IMR-90 (cell line): ENCODE results near the gene VIPR2. TPM values are rescaled to one million over a fixed set of nuclear protein-coding genes. Genes with fewer than 3 reads are reported as not detected.

Source experiments
- ATAC-seq: fragments of 200-7000 bp; cut with Tn5 transposase; 2 replicates; pipeline ENCODE4 v1.9.1; 2020; ENCODE audit warnings: low read depth, mild to moderate bottlenecking, moderate library complexity
- BruUV-seq: library from RNA; stranded (reverse); fragments of 400-500 nt; replicated peaks from 2 replicates; lab custom pipeline; 2021; lab: Mats Ljungman, UMichigan
- CTCF ChIA-PET: fragments of 300-600 bp; formaldehyde crosslinking; extraction: SDS; loops from one replicate; lab custom pipeline; 2021; ENCODE audit warnings: antibody characterized with exemption; lab: Yijun Ruan, JAX
- POLR2A ChIA-PET: fragments of 300-600 bp; sonication (Branson Sonifier 250); formaldehyde crosslinking; loops from one replicate; lab custom pipeline; 2022; ENCODE audit warnings: antibody characterized with exemption; ENCODE audit not compliant: unreplicated experiment; lab: Charles Lee
- DNase-seq: peaks from one replicate; pipeline ENCODE4 v3.0.0; 2013
- H2AFZ ChIP-seq: replicated peaks from 2 replicates; pipeline ENCODE3; 2013; ENCODE audit warnings: low read length, mild to moderate bottlenecking; ENCODE audit not compliant: poor library complexity
- H2AK5ac ChIP-seq: 2 replicates; pipeline ENCODE4 v1.6.1; 2013; ENCODE audit warnings: low read depth, low read length, inconsistent platforms
- H2AK9ac ChIP-seq: replicated peaks from 2 replicates; pipeline ENCODE3; 2013; ENCODE audit warnings: mild to moderate bottlenecking, low read depth, low read length, moderate library complexity; ENCODE audit not compliant: poor library complexity
- H2BK120ac ChIP-seq: 2 replicates; pipeline ENCODE4 v1.6.1; 2013; ENCODE audit warnings: low read depth, low read length, inconsistent platforms
- H2BK15ac ChIP-seq: 3 replicates; pipeline ENCODE4 v1.6.1; 2013; ENCODE audit warnings: low read depth, low read length, inconsistent platforms
- H2BK20ac ChIP-seq: 2 replicates; pipeline ENCODE4 v1.6.1; 2013; ENCODE audit warnings: low read depth, mild to moderate bottlenecking, inconsistent platforms, low read length, moderate library complexity
- H2BK5ac ChIP-seq: 2 replicates; pipeline ENCODE4 v1.6.1; 2013; ENCODE audit warnings: mild to moderate bottlenecking, low read depth, low read length, inconsistent platforms; ENCODE audit not compliant: poor library complexity, severe bottlenecking
- H3K14ac ChIP-seq: replicated peaks from 2 replicates; pipeline ENCODE4 v1.6.1; 2013; ENCODE audit warnings: low read depth, low read length, inconsistent platforms
- H3K18ac ChIP-seq: 2 replicates; pipeline ENCODE4 v1.6.1; 2013; ENCODE audit warnings: low read depth, low read length, control low read depth
- H3K23ac ChIP-seq: 2 replicates; pipeline ENCODE4 v1.6.1; 2013; ENCODE audit warnings: low read depth, low read length, inconsistent platforms
- H3K27ac ChIP-seq: 2 replicates; pipeline ENCODE4 v1.5.1; 2013; ENCODE audit warnings: mild to moderate bottlenecking, control low read depth, low read length; ENCODE audit not compliant: insufficient read depth
- H3K27me3 ChIP-seq: 2 replicates; pipeline ENCODE4 v1.6.1; 2013; ENCODE audit warnings: low read length; ENCODE audit not compliant: control insufficient read depth, insufficient read depth
- H3K36me3 ChIP-seq: 2 replicates; pipeline ENCODE4 v1.6.1; 2013; ENCODE audit warnings: low read length, mixed read lengths; ENCODE audit not compliant: control insufficient read depth, insufficient read depth
- H3K4ac ChIP-seq: 2 replicates; pipeline ENCODE4 v1.6.1; 2013; ENCODE audit warnings: low read depth, low read length, inconsistent platforms
- H3K4me1 ChIP-seq: 2 replicates; pipeline ENCODE4 v1.6.1; 2013; ENCODE audit warnings: low read length, mixed read lengths; ENCODE audit not compliant: control insufficient read depth, insufficient read depth
- H3K4me2 ChIP-seq: 2 replicates; pipeline ENCODE4 v1.6.1; 2013; ENCODE audit warnings: low read depth, mild to moderate bottlenecking, control low read depth, low read length, moderate library complexity
- H3K4me3 ChIP-seq: 2 replicates; pipeline ENCODE4 v1.5.1; 2013; ENCODE audit warnings: low read depth, mild to moderate bottlenecking, control low read depth, low read length, moderate library complexity; ENCODE audit not compliant: insufficient read depth
- H3K56ac ChIP-seq: 2 replicates; pipeline ENCODE4 v1.6.1; 2013; ENCODE audit warnings: low read length, inconsistent platforms; ENCODE audit not compliant: insufficient read depth; ENCODE audit errors: extremely low read depth
- H3K79me1 ChIP-seq, 2 experiments: 2 replicates each; pipeline ENCODE4 v1.6.1; 2013; ENCODE audit warnings: low read length in 2 of 2, inconsistent platforms in 1 of 2, low read depth in 1 of 2
- H3K9ac ChIP-seq: 2 replicates; pipeline ENCODE4 v1.6.1; 2013; ENCODE audit warnings: low read depth, low read length, control low read depth
- H3K9me1 ChIP-seq: 2 replicates; pipeline ENCODE4 v1.6.1; 2013; ENCODE audit warnings: low read length, inconsistent platforms; ENCODE audit not compliant: insufficient read depth
- H3K9me3 ChIP-seq: 2 replicates; pipeline ENCODE4 v1.6.1; 2013; ENCODE audit warnings: low read length; ENCODE audit not compliant: control insufficient read depth, insufficient read depth
- H4K20me1 ChIP-seq: 2 replicates; pipeline ENCODE4 v1.6.1; 2013; ENCODE audit warnings: low read length, inconsistent platforms; ENCODE audit not compliant: insufficient read depth
- H4K5ac ChIP-seq: 2 replicates; pipeline ENCODE4 v1.6.1; 2013; ENCODE audit warnings: mild to moderate bottlenecking, low read depth, low read length, control low read depth
- H4K8ac ChIP-seq, 2 experiments: 2 replicates each; pipeline ENCODE4 v1.6.1; 2013; ENCODE audit warnings: low read depth in 2 of 2, low read length in 2 of 2, control low read depth in 1 of 2, inconsistent platforms in 1 of 2
- H4K91ac ChIP-seq: 2 replicates; pipeline ENCODE4 v1.6.1; 2013; ENCODE audit warnings: low read depth, low read length, inconsistent platforms; ENCODE audit not compliant: insufficient read depth
- BHLHE40 ChIP-seq: fragments of 150-350 bp; IDR thresholded peaks from 2 replicates; pipeline ENCODE4 v1.6.1; 2016; ENCODE audit warnings: mild to moderate bottlenecking, low read depth, low read length
- WGBS, 2 experiments: methylation state at CpG; one replicate each; pipeline versions ENCODE4 v1.1.5 to v1.1.7; 2013; ENCODE audit warnings: missing lambda C conversion rate in 2 of 2; ENCODE audit not compliant: insufficient read length in 1 of 2; ENCODE audit errors: extremely low coverage in 2 of 2; 5-methylcytosine and 5-hydroxymethylcytosine counted together
- dilution Hi-C: fragments of 300-500 bp; cut with HindIII; formaldehyde crosslinking; loops from one replicate; pipeline ENCODE4 v1.14.3; 2018; ENCODE audit warnings: low sequenced_read_pairs; ENCODE audit not compliant: unreplicated experiment
- in situ Hi-C: fragments of 300-500 bp; cut with MboI; formaldehyde crosslinking; loops from 3 replicates; pipeline ENCODE4 v1.14.3; 2019; ENCODE audit warnings: low sequenced_read_pairs, inconsistent platforms, mixed read lengths
- intact Hi-C: fragments of 100-400 bp; cut with micrococcal nuclease; formaldehyde crosslinking; loops from 2 replicates; pipeline ENCODE4 v1.10.0; 2022
- polyA plus RNA-seq, 3 experiments: library from polyadenylated mRNA; depleted of rRNA; stranded (reverse); fragments of >200 nt; gene quantifications; 2 replicates each; pipeline ENCODE4 v1.2.3, GENCODE V29; 2012; ENCODE audit warnings: low replicate concordance in 1 of 3
- total RNA-seq: library from RNA; depleted of rRNA; stranded (reverse); fragments of >200 nt; gene quantifications from 2 replicates; pipeline ENCODE4 v1.2.3, GENCODE V29; 2012
- TF ChIP-seq, protein P1 (sequence below): fragments of 150-350 bp; IDR thresholded peaks from 2 replicates; pipeline ENCODE4 v1.6.1; 2017; ENCODE audit warnings: mild to moderate bottlenecking, antibody characterized with exemption, low read length, low read depth

The VIPR2 gene
- total and polyA plus RNA-seq, 2 of the 4 experiments (the other 2 are of a cell fraction), result not detected

DNA sequence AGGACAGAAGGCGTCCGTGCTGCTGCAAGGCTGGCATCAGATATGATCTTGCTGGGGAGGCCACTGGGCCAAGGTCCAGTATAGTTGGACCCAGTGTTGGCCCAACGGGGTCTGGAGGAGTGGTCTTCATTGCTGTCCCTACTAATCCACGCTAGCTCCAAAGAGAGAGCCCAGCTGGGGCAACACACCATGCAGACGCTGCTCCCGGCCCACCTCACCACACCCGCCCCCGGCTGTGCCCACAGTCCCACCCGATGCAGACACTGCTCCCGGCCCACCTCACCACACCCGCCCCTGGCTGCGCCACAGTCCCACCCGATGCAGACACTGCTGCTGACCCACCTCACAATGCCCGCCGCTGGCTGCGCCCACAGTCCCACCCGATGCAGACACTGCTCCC, 121.5 kb downstream of the VIPR2 start:
- in situ Hi-C loops (no loop called here), dilution Hi-C loops (no loop called here), intact Hi-C loops (no loop called here)
- Histone ChIP-seq H3K23ac (no peak overlapping the region), H3K14ac (no peak overlapping the region), H4K5ac (no peak overlapping the region), H2BK20ac (no peak overlapping the region), H3K27me3 (no peaks in the 10 kb centered on the region), H4K20me1 (no peaks in the 10 kb centered on the region), H2BK15ac (no peak overlapping the region), H2BK5ac (no peak overlapping the region), H4K8ac (no peak overlapping the region), H2AK9ac (no peak overlapping the region), H3K79me1 (no peaks in the 10 kb centered on the region), H3K9ac (no peak overlapping the region), H3K18ac (no peak overlapping the region), H2BK120ac (no peak overlapping the region), H3K27ac (no peak overlapping the region), H3K4me2 (no peak overlapping the region), H3K56ac (no peak overlapping the region), H3K9me3 (peaks cover 10% of the 10 kb centered on the region), H3K4me1 (no peaks in the 10 kb centered on the region), H3K4me3 (no peak overlapping the region), H2AFZ (no peak overlapping the region), H3K4ac (no peak overlapping the region), H4K91ac (no peak overlapping the region), H3K36me3 (no peaks in the 10 kb centered on the region), H2AK5ac (no peak overlapping the region), H3K9me1 (no peaks in the 10 kb centered on the region)
- DNase-seq (no peak), ATAC-seq (no peak)
- 92% methylated on average over 6 of the region's 17 CpGs; no CpG with 5 or more reads in 1 of the 2 experiments for WGBS, 2 experiments
- ChIA-PET CTCF (no interaction called here), POLR2A (no interaction called here)
- no peak for TF ChIP-seq BHLHE40
- TF ChIP-seq, protein P1, sequence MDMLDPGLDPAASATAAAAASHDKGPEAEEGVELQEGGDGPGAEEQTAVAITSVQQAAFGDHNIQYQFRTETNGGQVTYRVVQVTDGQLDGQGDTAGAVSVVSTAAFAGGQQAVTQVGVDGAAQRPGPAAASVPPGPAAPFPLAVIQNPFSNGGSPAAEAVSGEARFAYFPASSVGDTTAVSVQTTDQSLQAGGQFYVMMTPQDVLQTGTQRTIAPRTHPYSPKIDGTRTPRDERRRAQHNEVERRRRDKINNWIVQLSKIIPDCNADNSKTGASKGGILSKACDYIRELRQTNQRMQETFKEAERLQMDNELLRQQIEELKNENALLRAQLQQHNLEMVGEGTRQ, result no peak
- BruUV-seq, result no TSS peak
